ENCODE results near the gene ATP5F1B.
A peak's percentile ranks its signal among the peaks of the same experiment; 100 is the strongest.

ATP5F1B gene

DNA sequence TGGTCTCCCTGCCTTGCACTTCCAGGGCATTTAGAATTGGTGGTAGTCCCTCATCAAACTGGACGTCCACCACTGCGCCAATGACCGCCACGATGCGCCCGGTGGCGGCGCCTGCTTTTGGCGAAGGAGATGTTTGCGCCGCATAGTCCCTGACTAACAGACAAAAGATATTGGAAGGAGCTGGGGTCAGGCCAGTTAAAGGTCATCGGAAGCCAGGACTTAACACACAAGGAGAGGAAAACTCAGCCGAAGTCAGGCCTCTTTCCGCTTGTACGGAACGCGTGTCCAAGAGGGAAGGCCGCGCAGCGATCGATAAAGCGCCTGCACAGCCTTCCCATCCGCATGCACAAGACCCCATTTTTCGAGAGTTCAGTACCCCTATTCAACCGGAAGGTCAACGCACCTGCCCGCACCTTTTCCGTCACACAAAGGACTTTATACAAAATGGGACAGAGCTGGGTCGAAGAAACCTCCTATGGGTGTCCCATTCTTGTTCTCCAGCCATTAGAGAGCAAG lies 525 bp downstream of the ATP5F1B start:
- TF ChIP-seq, protein P1, sequence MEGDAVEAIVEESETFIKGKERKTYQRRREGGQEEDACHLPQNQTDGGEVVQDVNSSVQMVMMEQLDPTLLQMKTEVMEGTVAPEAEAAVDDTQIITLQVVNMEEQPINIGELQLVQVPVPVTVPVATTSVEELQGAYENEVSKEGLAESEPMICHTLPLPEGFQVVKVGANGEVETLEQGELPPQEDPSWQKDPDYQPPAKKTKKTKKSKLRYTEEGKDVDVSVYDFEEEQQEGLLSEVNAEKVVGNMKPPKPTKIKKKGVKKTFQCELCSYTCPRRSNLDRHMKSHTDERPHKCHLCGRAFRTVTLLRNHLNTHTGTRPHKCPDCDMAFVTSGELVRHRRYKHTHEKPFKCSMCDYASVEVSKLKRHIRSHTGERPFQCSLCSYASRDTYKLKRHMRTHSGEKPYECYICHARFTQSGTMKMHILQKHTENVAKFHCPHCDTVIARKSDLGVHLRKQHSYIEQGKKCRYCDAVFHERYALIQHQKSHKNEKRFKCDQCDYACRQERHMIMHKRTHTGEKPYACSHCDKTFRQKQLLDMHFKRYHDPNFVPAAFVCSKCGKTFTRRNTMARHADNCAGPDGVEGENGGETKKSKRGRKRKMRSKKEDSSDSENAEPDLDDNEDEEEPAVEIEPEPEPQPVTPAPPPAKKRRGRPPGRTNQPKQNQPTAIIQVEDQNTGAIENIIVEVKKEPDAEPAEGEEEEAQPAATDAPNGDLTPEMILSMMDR (IDR thresholded peaks at IDR 0.05; ENCODE audit: extremely low read depth, insufficient read depth, missing control alignments): no peak
- DNase-seq (ENCODE audit: low spot score): no peak
- in situ Hi-C loops (cut with MboI; ENCODE audit: low pct_unique_long_range_greater_than_20kb, low sequenced_read_pairs, unreplicated experiment): no loop called here

DNA sequence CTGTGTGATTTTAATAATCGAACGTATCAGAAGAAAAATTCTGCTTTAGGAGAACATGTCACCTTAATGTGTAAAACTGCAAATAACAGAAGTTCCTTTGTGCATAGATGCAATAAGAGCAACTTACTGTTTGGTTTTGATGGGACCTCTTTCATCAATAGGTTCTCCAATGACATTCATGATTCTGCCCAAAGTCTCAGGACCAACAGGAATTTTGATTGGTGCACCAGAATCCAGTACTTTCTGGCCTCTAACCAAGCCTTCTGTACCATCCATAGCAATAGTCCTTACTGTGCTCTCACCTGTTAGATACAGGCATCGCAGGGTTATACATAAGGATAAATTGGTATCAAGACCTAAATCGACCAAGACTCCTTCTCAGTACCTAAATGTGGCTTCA lies 1.1 kb downstream of the ATP5F1B start:
- no peak for DNase-seq (ENCODE audit: low spot score)
- in situ Hi-C loops (cut with MboI; ENCODE audit: low pct_unique_long_range_greater_than_20kb, low sequenced_read_pairs, unreplicated experiment): no loop called here
- TF ChIP-seq, protein P1 (IDR thresholded peaks at IDR 0.05; ENCODE audit: extremely low read depth, insufficient read depth, missing control alignments): no peak

DNA sequence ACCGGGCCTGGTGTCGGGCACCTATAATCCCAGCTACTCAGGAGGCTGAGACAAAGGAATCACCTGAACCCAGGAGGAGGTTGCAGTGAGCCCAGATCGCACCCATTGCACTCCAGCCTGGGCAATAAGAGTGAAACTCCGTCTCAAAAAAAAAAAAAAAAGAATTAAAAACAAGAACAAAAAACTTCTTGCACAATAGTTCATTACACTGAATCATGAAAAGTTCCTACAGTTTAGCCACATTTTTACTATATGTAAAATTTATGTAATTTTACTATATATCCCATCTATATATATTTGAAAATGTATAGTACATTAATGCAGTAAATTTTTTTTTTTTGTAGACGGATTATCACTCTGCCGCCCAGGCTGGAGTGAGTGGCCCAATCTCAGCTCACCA lies 4.6 kb downstream of the ATP5F1B start:
- no peak for DNase-seq (ENCODE audit: low spot score)
- TF ChIP-seq, protein P1 (IDR thresholded peaks at IDR 0.05; ENCODE audit: extremely low read depth, insufficient read depth, missing control alignments): no peak
- in situ Hi-C loops (cut with MboI; ENCODE audit: low pct_unique_long_range_greater_than_20kb, low sequenced_read_pairs, unreplicated experiment): no loop called here

- in situ Hi-C loops (cut with MboI; ENCODE audit: low pct_unique_long_range_greater_than_20kb, low sequenced_read_pairs, unreplicated experiment): no loop called here
- no peak for DNase-seq (ENCODE audit: low spot score)
- TF ChIP-seq, protein P1 (IDR thresholded peaks at IDR 0.05; ENCODE audit: extremely low read depth, insufficient read depth, missing control alignments): no peak
Measured at GRCh38 chr12:56637621-56638020, 8.2 kb downstream of the ATP5F1B start.

- in situ Hi-C loops (cut with MboI; ENCODE audit: low pct_unique_long_range_greater_than_20kb, low sequenced_read_pairs, unreplicated experiment): no loop called here
- TF ChIP-seq, protein P1 (IDR thresholded peaks at IDR 0.05; ENCODE audit: extremely low read depth, insufficient read depth, missing control alignments): peak; percentile 81
- peak; percentile 94 for DNase-seq (ENCODE audit: low spot score)
Measured at GRCh38 chr12:56636675-56637540, 8.9 kb downstream of the ATP5F1B start.

- in situ Hi-C loops (cut with MboI; ENCODE audit: low pct_unique_long_range_greater_than_20kb, low sequenced_read_pairs, unreplicated experiment): no loop called here
- peak; percentile 87 for DNase-seq (ENCODE audit: low spot score)
- TF ChIP-seq, protein P1 (IDR thresholded peaks at IDR 0.05; ENCODE audit: extremely low read depth, insufficient read depth, missing control alignments): no peak
Measured at GRCh38 chr12:56635806-56636674, 9.7 kb downstream of the ATP5F1B start.
